OCI-LY7 (cell line): ENCODE data around the gene PRIM2.
"Not testable (repeated sequence)": the region's sequence is repeated elsewhere in the genome, so short reads cannot be mapped to it uniquely, and the experiment has no call there.

Experiments used
- CTCF ChIP-seq: fragments of 200-600 bp; sonication (generic); conservative IDR thresholded peaks from 2 replicates; pipeline ENCODE4 v1.5.1; 2014; ENCODE audit warnings: mild to moderate bottlenecking, antibody characterized with exemption, low read length, moderate library complexity, mixed read lengths
- EZH2phosphoT487 ChIP-seq: fragments of 200-600 bp; sonication (generic); IDR thresholded peaks from 2 replicates; pipeline ENCODE4 v1.6.1; 2018; ENCODE audit warnings: low read depth, borderline replicate concordance, mild to moderate bottlenecking, mixed run types, antibody characterized with exemption, low read length, moderate library complexity, mixed read lengths

- not testable (repeated sequence) for TF ChIP-seq CTCF, EZH2phosphoT487
Observed at GRCh38 chr6:57392047-57392446, 74.6 kb downstream of the PRIM2 start.
